HepG2 (cell line): Measurements from ENCODE around the gene RHBDL1. TPM values are rescaled to one million over a fixed set of nuclear protein-coding genes. Genes with fewer than 3 reads are reported as not detected.

Experiments used
- HES4 ChIP-seq: sonication (generic); formaldehyde crosslinking; IDR thresholded peaks from 2 replicates; pipeline ENCODE4 v1.9.0; 2021; ENCODE audit warnings: mild to moderate bottlenecking, missing genetic modification reagents, borderline replicate concordance
- IRX3 ChIP-seq: sonication (generic); formaldehyde crosslinking; IDR thresholded peaks from 2 replicates; pipeline ENCODE4 v1.8.1; 2023; ENCODE audit warnings: mild to moderate bottlenecking, low read depth, missing genetic modification reagents, borderline replicate concordance
- KAT8 ChIP-seq: IDR thresholded peaks from 2 replicates; pipeline ENCODE4 v1.6.1; 2016; ENCODE audit warnings: missing genetic modification reagents, missing compliant biosample characterization
- MYC ChIP-seq: sonication (generic); formaldehyde crosslinking; IDR thresholded peaks from 2 replicates; pipeline ENCODE4 v1.9.0; 2021; ENCODE audit warnings: missing genetic modification reagents, borderline replicate concordance
- NONO ChIP-seq, 2 experiments: fragments of 450-650 bp in 1 of 2; sonication (generic) in 1 of 2; formaldehyde crosslinking in 1 of 2; IDR thresholded peaks in 1 of 2; conservative IDR thresholded peaks in 1 of 2; 2 replicates each; pipeline versions ENCODE4 v1.6.1 to v1.8.0; 2017 to 2022; ENCODE audit warnings: mild to moderate bottlenecking in 1 of 2, missing genetic modification reagents in 1 of 2, moderate library complexity in 1 of 2
- PHF21A ChIP-seq: sonication (generic); formaldehyde crosslinking; IDR thresholded peaks from 2 replicates; pipeline ENCODE4 v1.5.0; 2020; ENCODE audit warnings: mild to moderate bottlenecking, missing genetic modification reagents
- PHF8 ChIP-seq: sonication (generic); formaldehyde crosslinking; IDR thresholded peaks from 2 replicates; pipeline ENCODE4 v1.5.0; 2020; ENCODE audit warnings: missing genetic modification reagents
- SP2 ChIP-seq: sonication (generic); formaldehyde crosslinking; IDR thresholded peaks from 2 replicates; pipeline ENCODE4 v1.5.1; 2020; ENCODE audit warnings: mild to moderate bottlenecking, missing genetic modification reagents
- TAF1 ChIP-seq: sonication (generic); formaldehyde crosslinking; IDR thresholded peaks from 2 replicates; pipeline ENCODE4 v1.4.0; 2020; ENCODE audit warnings: missing genetic modification reagents
- ZFY ChIP-seq: sonication (generic); formaldehyde crosslinking; IDR thresholded peaks from 2 replicates; pipeline ENCODE4 v1.4.0; 2020; ENCODE audit warnings: missing genetic modification reagents
- ZNF441 ChIP-seq: sonication (generic); formaldehyde crosslinking; IDR thresholded peaks from 2 replicates; pipeline ENCODE4 v1.7.0; 2021; ENCODE audit warnings: missing genetic modification reagents, borderline replicate concordance
- ZNF563 ChIP-seq: sonication (generic); formaldehyde crosslinking; IDR thresholded peaks from 2 replicates; pipeline ENCODE4 v1.8.0; 2022; ENCODE audit warnings: mild to moderate bottlenecking, moderate library complexity, missing genetic modification reagents
- polyA plus RNA-seq, 8 experiments: library from polyadenylated mRNA; depleted of rRNA in 3 of 8; stranded (reverse) in 7 of 8; unstranded in 1 of 8; fragments of >200 nt; fragmentation: Illumina TruSeq in 4 of 8; extraction: Trizol in 4 of 8; gene quantifications; 2 replicates each; pipeline versions ENCODE4 v1.2.1 to v1.2.3, GENCODE V29; 2011 to 2016; ENCODE audit warnings: low read depth in 4 of 8, missing spikeins in 1 of 8, mixed read lengths in 1 of 8; ENCODE audit not compliant: insufficient read depth in 1 of 8
- total RNA-seq, 5 experiments: library from RNA; depleted of rRNA; stranded (reverse); fragments of >200 nt; fragmentation: Illumina TruSeq; extraction: Trizol; gene quantifications; 2 replicates each; pipeline ENCODE4 v1.2.3, GENCODE V29; 2016; ENCODE audit warnings: low read depth in 1 of 5
- TF ChIP-seq, protein P1 (sequence below): sonication (generic); formaldehyde crosslinking; IDR thresholded peaks from 2 replicates; pipeline ENCODE4 v1.5.1; 2020; ENCODE audit warnings: missing genetic modification reagents, mild to moderate bottlenecking, borderline replicate concordance
- TF ChIP-seq, protein P2 (sequence below): sonication (generic); formaldehyde crosslinking; IDR thresholded peaks from 2 replicates; pipeline ENCODE4 v1.4.0; 2020; ENCODE audit warnings: mild to moderate bottlenecking, missing genetic modification reagents
- TF ChIP-seq, protein P3 (sequence below): sonication (generic); formaldehyde crosslinking; IDR thresholded peaks from 2 replicates; pipeline ENCODE4 v1.5.1; 2020; ENCODE audit warnings: mild to moderate bottlenecking, missing genetic modification reagents, moderate library complexity
- TF ChIP-seq, protein P4 (sequence below): sonication (generic); formaldehyde crosslinking; IDR thresholded peaks from 2 replicates; pipeline ENCODE4 v1.5.0; 2020; ENCODE audit warnings: missing genetic modification reagents
- TF ChIP-seq, protein P5 (sequence below): sonication (generic); formaldehyde crosslinking; IDR thresholded peaks from 2 replicates; pipeline ENCODE4 v1.8.1; 2022; ENCODE audit warnings: mild to moderate bottlenecking, missing genetic modification reagents

Gene RHBDL1
- total and polyA plus RNA-seq, 2 of the 13 experiments (the other 11 are each of a cell fraction or from before 2014, with no cell fraction given), result 1.8 to 3.8 TPM

DNA sequence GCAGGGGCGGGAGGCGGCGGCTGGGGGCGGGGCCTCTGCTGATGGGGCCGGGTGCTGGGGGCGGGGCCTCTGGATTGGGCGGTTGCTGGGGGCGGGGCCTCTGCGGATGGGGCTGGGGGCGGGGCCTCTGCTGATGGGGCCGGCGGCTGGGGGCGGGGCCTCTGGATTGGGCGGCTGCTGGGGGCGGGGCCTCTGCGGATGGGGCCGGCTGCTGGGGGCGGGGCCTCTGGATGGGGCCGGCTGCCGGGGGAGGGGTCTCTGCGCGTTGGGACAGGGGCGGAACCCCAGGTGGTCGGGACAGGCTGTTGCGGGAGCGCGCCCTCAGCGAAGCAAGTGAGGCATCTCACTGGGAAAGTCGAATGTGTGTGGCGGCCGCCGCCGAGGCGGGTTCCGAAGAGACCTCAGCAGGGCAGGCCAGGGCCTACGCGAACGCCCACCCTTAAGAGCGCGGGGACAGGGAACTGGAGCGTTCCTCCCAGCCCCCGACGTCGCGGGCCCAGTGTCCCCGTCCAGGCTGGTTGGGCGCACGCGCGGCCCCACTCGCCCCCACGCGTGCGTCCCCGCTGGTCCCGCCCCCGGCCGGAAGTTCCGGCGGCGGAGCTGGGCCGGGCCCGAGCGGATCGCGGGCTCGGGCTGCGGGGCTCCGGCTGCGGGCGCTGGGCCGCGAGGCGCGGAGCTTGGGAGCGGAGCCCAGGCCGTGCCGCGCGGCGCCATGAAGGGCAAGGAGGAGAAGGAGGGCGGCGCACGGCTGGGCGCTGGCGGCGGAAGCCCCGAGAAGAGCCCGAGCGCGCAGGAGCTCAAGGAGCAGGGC is 4.5 kb downstream of the RHBDL1 start, which contains the start of gene STUB1 (continued):
- TF ChIP-seq HES4 (CRISPR knock-in tag), result peak; percentile 75; the same call in 1 of the 2 replicates
- TF ChIP-seq PHF8 (CRISPR knock-in tag), result peak; percentile 64
- TF ChIP-seq, protein P1, sequence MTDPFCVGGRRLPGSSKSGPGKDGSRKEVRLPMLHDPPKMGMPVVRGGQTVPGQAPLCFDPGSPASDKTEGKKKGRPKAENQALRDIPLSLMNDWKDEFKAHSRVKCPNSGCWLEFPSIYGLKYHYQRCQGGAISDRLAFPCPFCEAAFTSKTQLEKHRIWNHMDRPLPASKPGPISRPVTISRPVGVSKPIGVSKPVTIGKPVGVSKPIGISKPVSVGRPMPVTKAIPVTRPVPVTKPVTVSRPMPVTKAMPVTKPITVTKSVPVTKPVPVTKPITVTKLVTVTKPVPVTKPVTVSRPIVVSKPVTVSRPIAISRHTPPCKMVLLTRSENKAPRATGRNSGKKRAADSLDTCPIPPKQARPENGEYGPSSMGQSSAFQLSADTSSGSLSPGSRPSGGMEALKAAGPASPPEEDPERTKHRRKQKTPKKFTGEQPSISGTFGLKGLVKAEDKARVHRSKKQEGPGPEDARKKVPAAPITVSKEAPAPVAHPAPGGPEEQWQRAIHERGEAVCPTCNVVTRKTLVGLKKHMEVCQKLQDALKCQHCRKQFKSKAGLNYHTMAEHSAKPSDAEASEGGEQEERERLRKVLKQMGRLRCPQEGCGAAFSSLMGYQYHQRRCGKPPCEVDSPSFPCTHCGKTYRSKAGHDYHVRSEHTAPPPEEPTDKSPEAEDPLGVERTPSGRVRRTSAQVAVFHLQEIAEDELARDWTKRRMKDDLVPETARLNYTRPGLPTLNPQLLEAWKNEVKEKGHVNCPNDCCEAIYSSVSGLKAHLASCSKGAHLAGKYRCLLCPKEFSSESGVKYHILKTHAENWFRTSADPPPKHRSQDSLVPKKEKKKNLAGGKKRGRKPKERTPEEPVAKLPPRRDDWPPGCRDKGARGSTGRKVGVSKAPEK (CRISPR knock-in tag), result no peak
- TF ChIP-seq NONO (IDR thresholded peaks at IDR 0.05), result no peak
- TF ChIP-seq NONO (CRISPR knock-in tag; conservative IDR thresholded peaks at IDR 0.05), result 0 out of 2 replicates have a peak, but pooled peaks have one; percentile 26
- TF ChIP-seq TAF1, result peak; percentile 16; the same call in 1 of the 2 replicates
- TF ChIP-seq ZNF563, result peak; percentile 14; the same call in 1 of the 2 replicates
- TF ChIP-seq SP2, result peak; percentile 82
- TF ChIP-seq, protein P2, sequence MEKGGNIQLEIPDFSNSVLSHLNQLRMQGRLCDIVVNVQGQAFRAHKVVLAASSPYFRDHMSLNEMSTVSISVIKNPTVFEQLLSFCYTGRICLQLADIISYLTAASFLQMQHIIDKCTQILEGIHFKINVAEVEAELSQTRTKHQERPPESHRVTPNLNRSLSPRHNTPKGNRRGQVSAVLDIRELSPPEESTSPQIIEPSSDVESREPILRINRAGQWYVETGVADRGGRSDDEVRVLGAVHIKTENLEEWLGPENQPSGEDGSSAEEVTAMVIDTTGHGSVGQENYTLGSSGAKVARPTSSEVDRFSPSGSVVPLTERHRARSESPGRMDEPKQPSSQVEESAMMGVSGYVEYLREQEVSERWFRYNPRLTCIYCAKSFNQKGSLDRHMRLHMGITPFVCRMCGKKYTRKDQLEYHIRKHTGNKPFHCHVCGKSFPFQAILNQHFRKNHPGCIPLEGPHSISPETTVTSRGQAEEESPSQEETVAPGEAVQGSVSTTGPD, result no peak
- TF ChIP-seq, protein P3, sequence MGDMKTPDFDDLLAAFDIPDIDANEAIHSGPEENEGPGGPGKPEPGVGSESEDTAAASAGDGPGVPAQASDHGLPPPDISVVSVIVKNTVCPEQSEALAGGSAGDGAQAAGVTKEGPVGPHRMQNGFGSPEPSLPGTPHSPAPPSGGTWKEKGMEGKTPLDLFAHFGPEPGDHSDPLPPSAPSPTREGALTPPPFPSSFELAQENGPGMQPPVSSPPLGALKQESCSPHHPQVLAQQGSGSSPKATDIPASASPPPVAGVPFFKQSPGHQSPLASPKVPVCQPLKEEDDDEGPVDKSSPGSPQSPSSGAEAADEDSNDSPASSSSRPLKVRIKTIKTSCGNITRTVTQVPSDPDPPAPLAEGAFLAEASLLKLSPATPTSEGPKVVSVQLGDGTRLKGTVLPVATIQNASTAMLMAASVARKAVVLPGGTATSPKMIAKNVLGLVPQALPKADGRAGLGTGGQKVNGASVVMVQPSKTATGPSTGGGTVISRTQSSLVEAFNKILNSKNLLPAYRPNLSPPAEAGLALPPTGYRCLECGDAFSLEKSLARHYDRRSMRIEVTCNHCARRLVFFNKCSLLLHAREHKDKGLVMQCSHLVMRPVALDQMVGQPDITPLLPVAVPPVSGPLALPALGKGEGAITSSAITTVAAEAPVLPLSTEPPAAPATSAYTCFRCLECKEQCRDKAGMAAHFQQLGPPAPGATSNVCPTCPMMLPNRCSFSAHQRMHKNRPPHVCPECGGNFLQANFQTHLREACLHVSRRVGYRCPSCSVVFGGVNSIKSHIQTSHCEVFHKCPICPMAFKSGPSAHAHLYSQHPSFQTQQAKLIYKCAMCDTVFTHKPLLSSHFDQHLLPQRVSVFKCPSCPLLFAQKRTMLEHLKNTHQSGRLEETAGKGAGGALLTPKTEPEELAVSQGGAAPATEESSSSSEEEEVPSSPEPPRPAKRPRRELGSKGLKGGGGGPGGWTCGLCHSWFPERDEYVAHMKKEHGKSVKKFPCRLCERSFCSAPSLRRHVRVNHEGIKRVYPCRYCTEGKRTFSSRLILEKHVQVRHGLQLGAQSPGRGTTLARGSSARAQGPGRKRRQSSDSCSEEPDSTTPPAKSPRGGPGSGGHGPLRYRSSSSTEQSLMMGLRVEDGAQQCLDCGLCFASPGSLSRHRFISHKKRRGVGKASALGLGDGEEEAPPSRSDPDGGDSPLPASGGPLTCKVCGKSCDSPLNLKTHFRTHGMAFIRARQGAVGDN (CRISPR knock-in tag), result peak; percentile 5; the same call in 1 of the 2 replicates
- 0 out of 2 replicates have a peak, but pooled peaks have one; percentile 27 for TF ChIP-seq PHF21A
- peak; percentile 75 for TF ChIP-seq ZFY (CRISPR knock-in tag)
- TF ChIP-seq, protein P4, sequence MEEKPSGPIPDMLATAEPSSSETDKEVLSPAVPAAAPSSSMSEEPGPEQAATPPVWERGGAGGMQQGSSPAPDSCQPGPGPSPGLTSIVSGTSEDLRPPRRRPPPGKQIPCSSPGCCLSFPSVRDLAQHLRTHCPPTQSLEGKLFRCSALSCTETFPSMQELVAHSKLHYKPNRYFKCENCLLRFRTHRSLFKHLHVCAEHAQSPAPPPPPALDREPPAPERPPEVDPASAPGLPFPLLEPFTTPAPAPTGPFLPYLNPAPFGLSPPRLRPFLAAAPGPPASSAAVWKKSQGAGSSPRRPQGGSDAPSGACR (CRISPR knock-in tag), result 0 out of 2 replicates have a peak, but pooled peaks have one; percentile 8
- 0 out of 2 replicates have a peak, but pooled peaks have one; percentile 10 for TF ChIP-seq ZNF441
- TF ChIP-seq KAT8, result no peak
- no peak for TF ChIP-seq IRX3 (CRISPR knock-in tag)
- TF ChIP-seq, protein P5, sequence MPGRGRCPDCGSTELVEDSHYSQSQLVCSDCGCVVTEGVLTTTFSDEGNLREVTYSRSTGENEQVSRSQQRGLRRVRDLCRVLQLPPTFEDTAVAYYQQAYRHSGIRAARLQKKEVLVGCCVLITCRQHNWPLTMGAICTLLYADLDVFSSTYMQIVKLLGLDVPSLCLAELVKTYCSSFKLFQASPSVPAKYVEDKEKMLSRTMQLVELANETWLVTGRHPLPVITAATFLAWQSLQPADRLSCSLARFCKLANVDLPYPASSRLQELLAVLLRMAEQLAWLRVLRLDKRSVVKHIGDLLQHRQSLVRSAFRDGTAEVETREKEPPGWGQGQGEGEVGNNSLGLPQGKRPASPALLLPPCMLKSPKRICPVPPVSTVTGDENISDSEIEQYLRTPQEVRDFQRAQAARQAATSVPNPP (CRISPR knock-in tag), result 0 out of 2 replicates have a peak, but pooled peaks have one; percentile 21
- peak; percentile 70 for TF ChIP-seq MYC (CRISPR knock-in tag)
